Forelimb muscle (tissue), 1 donor: ENCODE results near the gene LAG3. TPM values are rescaled to one million over a fixed set of nuclear protein-coding genes. Genes with fewer than 3 reads are reported as not detected.

Experiments
- DNase-seq: peaks from one replicate; pipeline ENCODE4 v3.0.0-alpha.2; 2013; ENCODE audit warnings: low read depth
- polyA plus RNA-seq: library from polyadenylated mRNA; unstranded; fragments of 120-200 nt; gene quantifications from one replicate; pipeline ENCODE4 v1.2.1, GENCODE V29; 2013; ENCODE audit not compliant: insufficient read length

Gene LAG3
- polyA plus RNA-seq, 1 donor: 0.70 TPM

- no peak for DNase-seq
Measured at GRCh38 chr12:6753772-6754356, 18.5 kb upstream of the LAG3 start.

- no peak for DNase-seq
Measured at GRCh38 chr12:6754411-6754810, 17.9 kb upstream of the LAG3 start.

GRCh38 chr12:6757028-6757690 is 15.2 kb upstream of the LAG3 start:
- no peak for DNase-seq

GRCh38 chr12:6758506-6759095 is 13.7 kb upstream of the LAG3 start:
- no peak for DNase-seq

GRCh38 chr12:6759741-6760140 is 12.6 kb upstream of the LAG3 start:
- no peak for DNase-seq

- DNase-seq: no peak
Measured at GRCh38 chr12:6763380-6763779, 8.9 kb upstream of the LAG3 start.

- DNase-seq: peak; percentile 97
Measured at GRCh38 chr12:6764011-6764828, 8.1 kb upstream of the LAG3 start.

- DNase-seq: no peak
Measured at GRCh38 chr12:6765048-6765633, 7.2 kb upstream of the LAG3 start.

GRCh38 chr12:6765634-6766581 is 6.4 kb upstream of the LAG3 start, which contains the start of gene PTMS:
Gene PTMS (plus strand): TSS chr12:6766363. CDS start chr12:6766706, 343 bp downstream.
- peak; percentile 74 for DNase-seq

GRCh38 chr12:6766651-6767349 is 5.5 kb upstream of the LAG3 start:
- peak; percentile 59 for DNase-seq

GRCh38 chr12:6767353-6768319 is 4.7 kb upstream of the LAG3 start:
- DNase-seq: no peak

GRCh38 chr12:6768437-6768914 is 3.8 kb upstream of the LAG3 start:
- no peak for DNase-seq

- DNase-seq: no peak
Measured at GRCh38 chr12:6768990-6769389, 3.3 kb upstream of the LAG3 start.

- no peak for DNase-seq
Measured at GRCh38 chr12:6769666-6770065, 2.7 kb upstream of the LAG3 start.

- DNase-seq: no peak
Measured at GRCh38 chr12:6770094-6770493, 2.2 kb upstream of the LAG3 start.

GRCh38 chr12:6770600-6770999 is 1.7 kb upstream of the LAG3 start:
- no peak for DNase-seq

- no peak for DNase-seq
Measured at GRCh38 chr12:6771091-6771495, 1.2 kb upstream of the LAG3 start.

GRCh38 chr12:6771509-6772330 is 600 bp upstream of the LAG3 start:
- no peak for DNase-seq
